Heart right ventricle (tissue), 16 donors: ENCODE data around the gene TIMM44. TPM values are rescaled to one million over a fixed set of nuclear protein-coding genes. Genes with fewer than 3 reads are reported as not detected.
A peak's percentile ranks its signal among the peaks of the same experiment; 100 is the strongest.

Experiments used
- ATAC-seq, 8 donors: fragments of 200-7000 bp; cut with Tn5 transposase; one replicate each; pipeline ENCODE4 v1.9.1; 2020; ENCODE audit warnings: mild to moderate bottlenecking in 8 of 8, moderate library complexity in 8 of 8, moderate number of reproducible peaks in 1 of 8
- DNase-seq, 2 donors: peaks; one replicate each; pipeline ENCODE4 v3.0.0-alpha.2; 2020
- H3K27ac ChIP-seq, 10 donors: fragments of 200-600 bp; sonication (generic) in 2 of 10; one replicate each; pipeline versions ENCODE4 v1.5.0 to v1.8.0; 2020 to 2022; ENCODE audit warnings: mild to moderate bottlenecking in 3 of 10
- H3K27me3 ChIP-seq, 7 donors: fragments of 200-600 bp; one replicate each; pipeline ENCODE4 v1.8.0; 2021 to 2022; ENCODE audit warnings: mild to moderate bottlenecking in 2 of 7
- H3K36me3 ChIP-seq, 9 donors: fragments of 200-600 bp; sonication (generic) in 1 of 9; one replicate each; pipeline versions ENCODE4 v1.5.0 to v1.8.0; 2020 to 2022; ENCODE audit warnings: mild to moderate bottlenecking in 2 of 9
- H3K4me1 ChIP-seq, 9 donors: fragments of 200-600 bp; sonication (generic) in 1 of 9; one replicate each; pipeline versions ENCODE4 v1.5.0 to v1.8.0; 2020 to 2022; ENCODE audit warnings: mild to moderate bottlenecking in 4 of 9
- H3K4me3 ChIP-seq, 10 donors: fragments of 200-600 bp; sonication (generic) in 2 of 10; one replicate each; pipeline versions ENCODE4 v1.5.0 to v1.8.0; 2020 to 2022; ENCODE audit warnings: mild to moderate bottlenecking in 7 of 10, moderate library complexity in 2 of 10
- H3K9me3 ChIP-seq, 11 donors: fragments of 200-600 bp in 10 of 11; sonication (generic) in 2 of 11; one replicate each; pipeline versions ENCODE4 v1.5.0 to v1.8.0; 2013 to 2022; ENCODE audit warnings: mild to moderate bottlenecking in 2 of 11, control low read depth in 1 of 11, moderate library complexity in 1 of 11
- WGBS, 2 donors: extraction: QIAGEN DNeasy Blood & Tissue Kit; methylation state at CpG; one replicate each; pipeline ENCODE4 v1.1.7; 2013; ENCODE audit warnings: inconsistent platforms in 1 of 2; 5-methylcytosine and 5-hydroxymethylcytosine counted together
- intact Hi-C, 10 donors: fragments of 100-400 bp; cut with DNase I; formaldehyde crosslinking; loops; one replicate each; pipeline versions ENCODE4 v1.11.1 to v1.14.2; 2022
- polyA plus RNA-seq, 2 donors: library from polyadenylated mRNA; stranded (reverse); fragments of 200-250 nt; gene quantifications; one replicate each; pipeline ENCODE4 v1.2.3, GENCODE V29; 2013
- total RNA-seq, 10 donors: library from RNA; stranded (reverse); fragmentation: NEBNext Ultra II Directional in 3 of 10; extraction: Animal tissue kit (Norgen Biotek cat#: 25700) in 3 of 10; gene quantifications; one replicate each; pipeline versions ENCODE4 v1.2.1 to v1.2.4, GENCODE V29; 2021 to 2023
- TF ChIP-seq, protein P1 (sequence below), 9 donors: fragments of 200-600 bp; sonication (generic) in 2 of 9; IDR thresholded peaks; one replicate each; pipeline versions ENCODE4 v1.5.0 to v1.8.0; 2021 to 2022; ENCODE audit warnings: antibody characterized with exemption in 9 of 9, mild to moderate bottlenecking in 5 of 9, moderate library complexity in 1 of 9
- donor health status: Arrhythmogenic right ventricular cardiomyopathy.
- donor health status: ischemic (EF 13 %, LVEDD 7.1; RV severe dilation, severe dysfunction).
- donor health status: healthy with polysubstance abuse.
- donor health status: DM: no; HTN: yes; CAD: no.
- donor health status: DM: no; HTN: no; CAD: no.
- donor health status: ischemic (EF 25% LVEDD 6.9; RV normal size, moderate dysfunction).
- donor health status: ischemic (EF 25% LVEDD 5.7; RV mildly dilated, moderate dysfunction).
- donor health status: healthy.
- donor health status: DM: yes; HTN: yes; CAD: no.
- donor health status: Ischemic cardiomyopathy.
- donor health status: ischemic (EF 35%, LVEDD 5.7; RV mildly dilated, moderate dysfunction).
- donor health status: nonischemic (EF 11% LVEDD 7.7; RV severe dilation, severe dysfunction).
- donor health status: DM: yes; HTN: yes; CAD: no.
- donor health status: PGD.
- donor health status: ischemic (EF 29% LVEDD 5.4; RV normal size, mild dysfunction).
- donor health status: nonischemic (EF 23%, LVEDD 6.1; RV moderate dilation, normal function).

TIMM44 gene
- total and polyA plus RNA-seq, 12 donors, result 54.9 to 188 (median 73.1) TPM

DNA sequence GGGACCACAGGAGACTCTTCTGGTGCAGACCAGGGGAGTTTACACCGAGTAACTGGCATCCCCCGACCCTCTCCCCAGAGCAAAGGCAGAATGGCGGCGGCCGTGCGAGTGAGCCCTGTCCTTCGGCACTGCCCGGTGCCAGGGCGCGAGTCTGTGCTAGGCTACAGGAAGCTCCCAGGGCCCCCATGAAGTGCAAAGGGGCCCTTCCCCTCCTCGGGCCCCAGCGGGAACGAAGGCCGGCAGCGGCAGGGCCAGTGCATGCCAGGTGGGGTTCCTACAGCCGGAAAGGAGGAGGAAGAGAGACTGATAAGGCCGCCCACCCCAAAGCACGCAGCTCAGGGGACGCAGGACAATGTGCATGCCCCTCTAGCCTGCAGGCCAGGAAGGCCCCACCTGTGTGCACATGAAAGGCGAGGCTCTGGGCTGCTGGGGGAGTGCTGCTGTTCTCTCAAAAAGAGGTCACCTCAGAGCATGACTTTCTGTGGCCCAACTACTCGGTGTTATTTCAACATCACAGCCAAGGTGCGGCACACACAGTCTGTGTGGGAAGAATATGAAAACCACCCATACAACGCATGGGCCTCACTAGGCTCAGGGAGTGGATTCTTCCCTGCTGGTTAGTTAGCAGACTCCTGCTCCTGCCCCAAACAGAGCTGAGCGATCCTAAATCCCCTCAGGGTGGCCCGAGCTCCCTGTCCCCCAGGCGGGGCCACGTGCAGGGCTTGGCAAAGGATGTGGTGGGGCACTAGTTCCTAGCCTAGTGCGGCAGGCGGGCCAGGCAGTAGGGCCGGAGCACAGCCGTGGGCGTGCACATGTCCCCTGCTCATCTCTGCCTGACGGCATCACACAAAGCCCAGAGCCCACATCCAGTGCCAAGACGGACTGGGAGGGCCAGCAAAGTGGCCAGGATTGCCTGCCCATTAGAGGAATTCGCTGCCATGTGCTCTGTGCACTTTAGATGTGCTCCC is 28.4 kb upstream of the TIMM44 start:
- no peaks in the 10 kb centered on the region for H3K9me3 ChIP-seq
- DNase-seq, result no peak
- intact Hi-C loops, result loop anchor here in 5 of 10 donors (2.0 to 10.0 kb wide), 4 partner anchors 31 to 280 kb away; partner anchors contain the start of gene ELAVL1 (in 1 of the 5)
- H3K36me3 ChIP-seq, result peaks cover 0 to 95% (median 30%) of the 10 kb centered on the region in 9 donors
- H3K4me3 ChIP-seq, result no peak overlapping the region
- H3K27ac ChIP-seq, result no peak overlapping the region
- H3K4me1 ChIP-seq, result peaks cover 0 to 26% (median 12%) of the 10 kb centered on the region in 9 donors
- ATAC-seq, result no peak
- H3K27me3 ChIP-seq, result no peaks in the 10 kb centered on the region
- 83% methylated on average over 35 of the region's 35 CpGs for WGBS, 2 donors
- TF ChIP-seq, protein P1, sequence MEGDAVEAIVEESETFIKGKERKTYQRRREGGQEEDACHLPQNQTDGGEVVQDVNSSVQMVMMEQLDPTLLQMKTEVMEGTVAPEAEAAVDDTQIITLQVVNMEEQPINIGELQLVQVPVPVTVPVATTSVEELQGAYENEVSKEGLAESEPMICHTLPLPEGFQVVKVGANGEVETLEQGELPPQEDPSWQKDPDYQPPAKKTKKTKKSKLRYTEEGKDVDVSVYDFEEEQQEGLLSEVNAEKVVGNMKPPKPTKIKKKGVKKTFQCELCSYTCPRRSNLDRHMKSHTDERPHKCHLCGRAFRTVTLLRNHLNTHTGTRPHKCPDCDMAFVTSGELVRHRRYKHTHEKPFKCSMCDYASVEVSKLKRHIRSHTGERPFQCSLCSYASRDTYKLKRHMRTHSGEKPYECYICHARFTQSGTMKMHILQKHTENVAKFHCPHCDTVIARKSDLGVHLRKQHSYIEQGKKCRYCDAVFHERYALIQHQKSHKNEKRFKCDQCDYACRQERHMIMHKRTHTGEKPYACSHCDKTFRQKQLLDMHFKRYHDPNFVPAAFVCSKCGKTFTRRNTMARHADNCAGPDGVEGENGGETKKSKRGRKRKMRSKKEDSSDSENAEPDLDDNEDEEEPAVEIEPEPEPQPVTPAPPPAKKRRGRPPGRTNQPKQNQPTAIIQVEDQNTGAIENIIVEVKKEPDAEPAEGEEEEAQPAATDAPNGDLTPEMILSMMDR (IDR thresholded peaks at IDR 0.05), result no peak

DNA sequence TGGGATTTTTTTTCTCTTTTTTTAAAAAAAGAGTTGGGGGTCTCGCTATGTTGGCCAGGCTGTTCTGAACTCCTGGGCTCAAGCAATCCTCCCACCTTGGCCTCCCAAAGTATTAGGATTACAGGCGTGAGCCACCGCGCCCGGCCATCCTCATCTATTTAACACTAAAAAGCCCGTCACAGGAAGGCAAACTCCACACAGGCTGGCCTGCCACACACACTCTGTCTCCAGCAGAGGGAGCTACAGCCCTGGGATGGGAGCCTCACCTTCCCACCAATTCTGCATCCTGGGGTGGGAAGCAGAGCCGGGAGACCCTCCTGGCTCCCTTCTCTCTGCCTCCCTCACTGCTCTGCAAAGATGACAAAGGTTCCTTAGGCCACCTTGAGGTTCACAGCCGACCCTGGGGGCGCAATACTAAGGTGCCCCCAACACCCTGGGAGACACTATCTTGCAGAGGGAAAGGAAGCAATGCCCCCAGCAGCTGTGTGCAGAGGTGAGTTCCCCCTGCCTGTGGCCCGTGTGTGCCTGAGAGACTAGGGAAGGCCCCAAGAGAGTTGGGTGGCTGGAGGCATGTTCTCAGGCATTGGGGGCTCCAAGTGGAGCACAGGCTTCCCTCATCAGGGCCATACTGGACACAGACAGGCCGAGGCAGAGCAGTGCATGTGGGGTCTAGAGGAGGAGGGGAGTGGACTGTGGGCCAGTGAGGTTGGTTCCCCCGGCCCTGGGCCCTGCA is 27.4 kb upstream of the TIMM44 start:
- Histone ChIP-seq H3K4me1 (peaks cover 0 to 26% (median 12%) of the 10 kb centered on the region in 9 donors), H3K9me3 (no peaks in the 10 kb centered on the region), H3K4me3 (no peak overlapping the region), H3K36me3 (peaks cover 0 to 99% (median 40%) of the 10 kb centered on the region in 9 donors), H3K27ac (no peak overlapping the region), H3K27me3 (no peaks in the 10 kb centered on the region)
- TF ChIP-seq, protein P1 (IDR thresholded peaks at IDR 0.05), result peak; percentile 53 to 78 (median 73)
- 70 to 73% methylated on average over 12 of the region's 12 CpGs for WGBS, 2 donors
- no peak for DNase-seq
- intact Hi-C loops, result loop anchor here in 4 of 10 donors (2.0 to 10.0 kb wide), 3 partner anchors 32 to 281 kb away; no protein-coding TSS in a partner anchor
- ATAC-seq, result no peak

DNA sequence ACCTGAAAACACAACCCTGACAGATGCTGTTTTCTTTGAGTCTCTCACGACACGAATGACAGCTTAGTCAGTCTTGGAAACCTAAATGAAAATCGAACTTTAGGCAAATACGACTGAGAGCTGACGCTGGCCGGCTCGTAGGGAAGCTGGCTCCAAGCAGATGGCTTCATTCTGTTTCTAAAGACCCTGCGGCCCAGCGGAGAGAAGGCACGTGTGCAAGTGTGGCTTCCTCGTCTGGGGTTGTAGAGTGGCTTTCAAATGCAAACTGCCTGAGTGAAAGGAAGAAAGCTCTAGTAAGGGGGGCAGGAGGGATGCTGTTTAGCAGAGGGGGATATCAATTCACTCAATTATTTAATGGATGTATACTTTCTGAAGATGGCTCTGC is 26.1 kb upstream of the TIMM44 start:
- H3K4me3 ChIP-seq, result no peak overlapping the region
- no peak overlapping the region for H3K27ac ChIP-seq
- ATAC-seq (no peak), DNase-seq (no peak)
- H3K36me3 ChIP-seq, result peaks cover 0 to 100% (median 50%) of the 10 kb centered on the region in 9 donors
- intact Hi-C loops, result loop anchor here in 2 of 10 donors (5.0 to 10.0 kb wide), 2 partner anchors 33 to 185 kb away; no protein-coding TSS in a partner anchor
- H3K4me1 ChIP-seq, result peaks cover 0 to 13% (median 3%) of the 10 kb centered on the region in 9 donors
- no peaks in the 10 kb centered on the region for H3K9me3 ChIP-seq
- 91 to 93% methylated on average over 11 of the region's 11 CpGs for WGBS, 2 donors
- H3K27me3 ChIP-seq, result no peaks in the 10 kb centered on the region
- TF ChIP-seq, protein P1 (IDR thresholded peaks at IDR 0.05), result no peak
